HepG2 (cell line): ENCODE measurements around the gene PM20D1. TPM values are rescaled to one million over a fixed set of nuclear protein-coding genes. Genes with fewer than 3 reads are reported as not detected.

Experiments used
- ATF3 ChIP-seq: sonication (generic); formaldehyde crosslinking; IDR thresholded peaks from 2 replicates; pipeline ENCODE4 v1.4.0; 2020; ENCODE audit warnings: missing genetic modification reagents
- CREB1 ChIP-seq, 2 experiments: fragments of 450-650 bp in 1 of 2; IDR thresholded peaks; 2 replicates each; pipeline ENCODE4 v1.6.1; 2016 to 2017; ENCODE audit warnings: control low read depth in 1 of 2, mild to moderate bottlenecking in 1 of 2, missing compliant biosample characterization in 1 of 2, missing genetic modification characterization in 1 of 2
- FOXK1 ChIP-seq: sonication (generic); formaldehyde crosslinking; IDR thresholded peaks from 2 replicates; pipeline ENCODE4 v1.4.0; 2020; ENCODE audit warnings: low read depth, missing genetic modification reagents, borderline replicate concordance
- GATA4 ChIP-seq: sonication (generic); IDR thresholded peaks from 2 replicates; pipeline ENCODE4 v1.6.1; 2016; ENCODE audit warnings: antibody characterized with exemption, low read depth, borderline replicate concordance
- GMEB2 ChIP-seq: IDR thresholded peaks from 2 replicates; pipeline ENCODE4 v1.6.1; 2016; ENCODE audit warnings: missing biosample characterization, missing genetic modification reagents, low read depth
- HIC2 ChIP-seq: sonication (generic); formaldehyde crosslinking; IDR thresholded peaks from 2 replicates; pipeline ENCODE4 v1.9.0; 2022; ENCODE audit warnings: low read depth, missing genetic modification reagents
- HOXA9 ChIP-seq: sonication (generic); formaldehyde crosslinking; IDR thresholded peaks from 2 replicates; pipeline ENCODE4 v1.8.1; 2022; ENCODE audit warnings: missing genetic modification reagents, mild to moderate bottlenecking, moderate library complexity, borderline replicate concordance
- IKZF4 ChIP-seq: sonication (generic); formaldehyde crosslinking; IDR thresholded peaks from 2 replicates; pipeline ENCODE4 v1.5.1; 2020; ENCODE audit warnings: borderline replicate concordance, mild to moderate bottlenecking, low read depth, missing genetic modification reagents; ENCODE audit errors: not compliant biosample characterization
- KLF12 ChIP-seq: sonication (generic); formaldehyde crosslinking; IDR thresholded peaks from 2 replicates; pipeline ENCODE4 v1.4.0; 2020; ENCODE audit warnings: missing genetic modification reagents, borderline replicate concordance
- LBX2 ChIP-seq: sonication (generic); formaldehyde crosslinking; IDR thresholded peaks from 2 replicates; pipeline ENCODE4 v1.5.0; 2020; ENCODE audit warnings: missing genetic modification reagents, mild to moderate bottlenecking, borderline replicate concordance
- MAX ChIP-seq: IDR thresholded peaks from 2 replicates; pipeline ENCODE4 v1.6.1; 2012; ENCODE audit warnings: inconsistent platforms
- NFE2L2 ChIP-seq: fragments of 150-350 bp; IDR thresholded peaks from 2 replicates; pipeline ENCODE4 v1.6.1; 2014; ENCODE audit warnings: low read length
- PLSCR1 ChIP-seq: sonication (generic); formaldehyde crosslinking; IDR thresholded peaks from 2 replicates; pipeline ENCODE4 v1.5.0; 2020; ENCODE audit warnings: missing genetic modification reagents, mild to moderate bottlenecking, borderline replicate concordance
- TRIM24 ChIP-seq: sonication (generic); formaldehyde crosslinking; IDR thresholded peaks from 2 replicates; pipeline ENCODE4 v1.8.0; 2022; ENCODE audit warnings: mild to moderate bottlenecking, missing genetic modification reagents
- ZFP62 ChIP-seq: sonication (generic); formaldehyde crosslinking; IDR thresholded peaks from 2 replicates; pipeline ENCODE4 v1.4.0; 2020; ENCODE audit warnings: missing genetic modification reagents
- ZNF235 ChIP-seq: sonication (generic); formaldehyde crosslinking; IDR thresholded peaks from 2 replicates; pipeline ENCODE4 v1.8.1; 2023; ENCODE audit warnings: mild to moderate bottlenecking, missing genetic modification reagents, borderline replicate concordance
- ZNF354B ChIP-seq: sonication (generic); formaldehyde crosslinking; IDR thresholded peaks from 2 replicates; pipeline ENCODE4 v1.8.0; 2022; ENCODE audit warnings: mild to moderate bottlenecking, missing genetic modification reagents
- ZNF776 ChIP-seq: sonication (generic); formaldehyde crosslinking; IDR thresholded peaks from 2 replicates; pipeline ENCODE4 v1.4.0; 2020; ENCODE audit warnings: mild to moderate bottlenecking, missing genetic modification reagents
- ZNF777 ChIP-seq: sonication (generic); formaldehyde crosslinking; IDR thresholded peaks from 2 replicates; pipeline ENCODE4 v1.4.0; 2020; ENCODE audit warnings: missing genetic modification reagents
- polyA plus RNA-seq, 8 experiments: library from polyadenylated mRNA; depleted of rRNA in 3 of 8; stranded (reverse) in 7 of 8; unstranded in 1 of 8; fragments of >200 nt; fragmentation: Illumina TruSeq in 4 of 8; extraction: Trizol in 4 of 8; gene quantifications; 2 replicates each; pipeline versions ENCODE4 v1.2.1 to v1.2.3, GENCODE V29; 2011 to 2016; ENCODE audit warnings: low read depth in 4 of 8, missing spikeins in 1 of 8, mixed read lengths in 1 of 8; ENCODE audit not compliant: insufficient read depth in 1 of 8
- total RNA-seq, 5 experiments: library from RNA; depleted of rRNA; stranded (reverse); fragments of >200 nt; fragmentation: Illumina TruSeq; extraction: Trizol; gene quantifications; 2 replicates each; pipeline ENCODE4 v1.2.3, GENCODE V29; 2016; ENCODE audit warnings: low read depth in 1 of 5

The PM20D1 gene
- total and polyA plus RNA-seq, 2 of the 13 experiments (the other 11 are each of a cell fraction or from before 2014, with no cell fraction given), result not detected

- no peak for TF ChIP-seq ZNF354B (CRISPR knock-in tag)
- TF ChIP-seq IKZF4 (CRISPR knock-in tag), result no peak
- TF ChIP-seq ZNF776 (CRISPR knock-in tag), result 0 out of 2 replicates have a peak, but pooled peaks have one; percentile 50
- no peak for TF ChIP-seq ZFP62 (CRISPR knock-in tag)
- no peak for TF ChIP-seq LBX2 (CRISPR knock-in tag)
- no peak for TF ChIP-seq CREB1 (IDR thresholded peaks at IDR 0.05)
- TF ChIP-seq CREB1 (CRISPR knock-in tag; IDR thresholded peaks at IDR 0.05), result no peak
- TF ChIP-seq GMEB2 (CRISPR knock-in tag), result no peak
- TF ChIP-seq MAX, result no peak
- no peak for TF ChIP-seq ZNF235
- no peak for TF ChIP-seq NFE2L2
- TF ChIP-seq HIC2, result 0 out of 2 replicates have a peak, but pooled peaks have one; percentile 33
- no peak for TF ChIP-seq ZNF777 (CRISPR knock-in tag)
- no peak for TF ChIP-seq PLSCR1
- no peak for TF ChIP-seq KLF12 (CRISPR knock-in tag)
- TF ChIP-seq GATA4, result no peak
- TF ChIP-seq HOXA9 (CRISPR knock-in tag), result no peak
- TF ChIP-seq TRIM24, result no peak
- TF ChIP-seq FOXK1 (CRISPR knock-in tag), result no peak
- TF ChIP-seq ATF3 (CRISPR knock-in tag), result no peak
Measured at GRCh38 chr1:205812878-205813754, 36.8 kb downstream of the PM20D1 start, which contains the start of gene SLC41A1 (continued).
